Right kidney (tissue), 1 donor: Measurements from ENCODE around the gene KLHL21.

Source experiments
- DNase-seq: peaks from one replicate; pipeline ENCODE4 v3.0.0-alpha.2; 2016

KLHL21 gene

DNA sequence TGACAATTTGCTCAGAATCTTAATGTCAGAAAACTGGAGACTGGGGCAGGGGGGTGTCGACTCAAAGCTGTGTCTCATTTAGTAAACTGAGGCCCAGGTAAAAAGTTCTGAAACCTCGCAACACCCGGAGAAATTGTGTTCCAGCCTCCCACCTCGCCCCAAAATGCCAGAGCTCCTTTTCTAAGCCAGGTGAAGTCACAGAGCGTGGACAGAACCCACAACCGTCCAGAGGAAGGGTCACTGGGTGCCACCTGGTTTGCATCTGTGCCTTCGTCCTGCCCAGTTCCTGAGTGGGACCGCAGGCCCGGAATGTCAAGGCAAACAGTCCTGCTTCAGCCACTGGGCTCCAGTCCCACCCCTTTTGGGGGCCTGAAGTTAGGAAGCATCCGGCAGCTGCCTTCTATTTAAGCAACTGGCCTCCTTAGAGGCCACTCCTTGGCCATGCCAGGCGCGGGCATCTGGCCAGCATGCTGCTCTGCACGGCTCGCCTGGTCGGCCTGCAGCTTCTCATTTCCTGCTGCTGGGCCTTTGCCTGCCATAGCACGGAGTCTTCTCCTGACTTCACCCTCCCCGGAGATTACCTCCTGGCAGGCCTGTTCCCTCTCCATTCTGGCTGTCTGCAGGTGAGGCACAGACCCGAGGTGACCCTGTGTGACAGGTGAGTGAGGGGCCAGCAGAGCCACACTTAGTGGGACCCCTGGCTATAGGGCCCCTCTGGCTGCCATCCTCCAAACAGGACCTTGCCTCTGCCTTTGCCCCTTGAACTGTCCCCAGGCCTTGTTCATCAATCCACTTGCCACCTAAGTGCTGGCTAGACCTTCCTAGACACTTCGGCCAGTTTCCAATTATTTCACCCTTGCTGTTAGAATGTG, 47.5 kb downstream of the KLHL21 start, which contains the start of gene TAS1R1:
Gene TAS1R1 (plus strand): TSS at position 401 of the 872 bp plus-strand sequence. CDS start 67 bp downstream, at position 468.
- peak; percentile 26 for DNase-seq

DNA sequence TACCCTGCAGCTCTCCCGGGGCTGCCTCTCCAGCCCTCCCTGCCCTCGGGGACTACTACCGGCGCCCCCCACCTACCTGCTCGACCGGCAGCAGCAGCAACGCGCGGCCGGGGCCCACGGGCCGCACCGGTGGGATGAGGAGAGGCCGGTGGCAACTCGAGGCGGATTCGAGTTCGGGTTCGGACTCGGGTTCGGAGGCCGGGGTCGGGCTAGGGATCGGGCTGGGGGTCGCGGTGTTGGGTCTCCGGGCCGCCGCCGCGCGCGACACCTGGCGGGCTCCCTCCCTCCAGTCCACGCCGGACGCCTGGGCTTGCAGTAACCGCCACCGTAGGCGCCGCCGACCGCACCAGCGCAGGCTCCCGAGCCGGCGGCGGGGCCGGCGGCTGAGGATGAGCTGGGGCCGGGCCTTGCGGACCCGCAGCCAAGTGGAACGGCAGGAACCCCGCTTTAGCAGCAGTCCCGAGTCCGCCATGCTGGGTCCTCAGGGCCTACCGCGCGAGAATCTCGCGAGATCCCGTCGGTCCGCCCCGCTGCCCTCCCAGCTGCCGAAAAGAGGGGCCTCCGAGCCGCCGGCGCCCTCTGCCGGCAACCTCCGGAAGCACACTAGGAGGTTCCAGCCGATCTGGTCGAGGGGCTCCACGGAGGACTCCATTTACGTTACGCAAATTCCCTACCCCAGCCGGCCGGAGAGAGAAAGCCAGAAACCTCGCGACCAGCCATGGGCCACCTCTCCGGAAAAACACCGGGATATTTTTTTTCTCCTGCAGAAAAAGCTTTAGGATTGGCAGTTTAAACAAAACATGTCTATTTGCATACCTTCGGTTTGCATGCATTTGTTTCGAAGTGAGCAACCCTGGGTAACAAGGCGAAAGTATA, 48.4 kb downstream of the KLHL21 start, which contains the start of gene NOL9:
Gene NOL9 (minus strand): TSS at position 483 of the 876 bp plus-strand sequence. CDS start 11 bp downstream, at position 472.
- DNase-seq = peak; percentile 95

DNA sequence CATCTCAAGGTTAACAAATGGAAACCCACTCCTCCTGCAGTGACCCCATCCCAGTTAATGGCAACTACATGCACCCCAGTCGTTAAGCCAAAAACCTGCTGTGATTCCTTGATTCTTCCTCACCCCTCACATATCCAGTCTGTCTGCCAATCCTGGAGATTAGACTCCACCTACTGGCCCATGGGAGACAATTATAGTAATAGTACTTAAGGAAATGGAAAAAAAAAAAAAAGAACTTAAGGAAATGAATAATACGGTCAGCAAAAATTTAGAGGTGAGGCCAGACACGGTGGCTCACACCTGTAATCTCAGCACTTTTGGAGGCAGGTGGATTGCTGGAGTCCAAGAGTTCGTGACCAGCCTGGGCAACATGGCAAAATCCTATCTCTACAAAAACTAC, 55.4 kb downstream of the KLHL21 start:
- DNase-seq = no peak

DNA sequence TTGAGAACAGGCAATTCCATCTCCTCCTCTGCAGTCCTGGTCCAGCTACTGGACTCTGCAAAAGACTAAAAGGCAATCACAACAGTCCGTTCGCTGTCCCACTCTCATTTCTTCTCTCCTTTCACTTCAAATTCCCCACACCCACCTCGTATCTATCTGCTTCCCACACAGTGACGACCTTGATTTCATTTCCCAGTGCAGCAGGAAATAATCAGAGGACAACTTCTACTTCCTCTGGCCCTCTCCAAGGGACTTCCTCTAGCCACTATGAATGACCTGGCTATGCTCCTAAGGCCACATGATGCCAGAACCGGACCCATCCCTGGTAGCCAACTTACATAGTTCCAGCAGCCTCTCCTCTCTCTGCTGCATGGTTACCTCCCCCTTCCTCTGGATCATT, 56.3 kb downstream of the KLHL21 start:
- no peak for DNase-seq

DNA sequence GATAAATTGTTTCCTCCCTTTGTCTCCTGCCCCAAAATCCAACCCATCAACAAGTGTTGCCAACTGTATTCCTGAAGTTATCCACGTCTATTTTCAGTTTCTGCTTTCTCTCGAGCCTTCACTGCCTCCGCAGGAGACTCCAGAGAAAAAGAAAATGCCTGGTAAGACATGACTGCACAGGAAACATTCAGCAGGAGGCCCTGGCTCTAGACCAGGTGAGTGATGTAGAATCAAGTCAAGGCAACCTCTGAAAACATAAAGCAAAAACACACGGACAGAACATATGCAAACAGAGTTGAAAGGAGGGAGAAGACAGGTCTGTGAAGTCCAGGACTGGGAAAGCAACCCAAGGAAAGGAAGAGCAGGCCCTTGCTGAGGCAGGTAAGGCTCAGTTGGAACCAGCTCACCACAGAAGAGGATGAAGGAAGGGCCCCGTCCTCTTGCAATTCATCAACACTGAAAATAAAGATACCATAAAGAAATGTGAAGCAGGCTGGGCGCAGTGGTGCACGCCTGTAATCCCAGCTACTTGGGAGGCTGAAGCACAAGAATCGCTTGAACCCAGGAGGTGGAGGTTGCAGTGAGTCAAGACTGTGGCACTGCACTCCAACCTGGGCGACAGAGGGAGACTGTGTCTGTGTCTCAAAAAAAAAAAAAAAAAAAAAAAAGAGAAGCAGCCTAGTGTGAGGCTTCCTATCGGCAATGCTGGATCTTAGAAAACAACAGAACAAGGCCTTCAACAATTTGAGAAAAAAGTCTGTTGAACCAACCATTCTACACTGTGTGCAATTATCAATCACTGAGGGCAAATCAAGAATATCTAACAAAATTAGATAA, 57.2 kb downstream of the KLHL21 start:
- DNase-seq = no peak

DNA sequence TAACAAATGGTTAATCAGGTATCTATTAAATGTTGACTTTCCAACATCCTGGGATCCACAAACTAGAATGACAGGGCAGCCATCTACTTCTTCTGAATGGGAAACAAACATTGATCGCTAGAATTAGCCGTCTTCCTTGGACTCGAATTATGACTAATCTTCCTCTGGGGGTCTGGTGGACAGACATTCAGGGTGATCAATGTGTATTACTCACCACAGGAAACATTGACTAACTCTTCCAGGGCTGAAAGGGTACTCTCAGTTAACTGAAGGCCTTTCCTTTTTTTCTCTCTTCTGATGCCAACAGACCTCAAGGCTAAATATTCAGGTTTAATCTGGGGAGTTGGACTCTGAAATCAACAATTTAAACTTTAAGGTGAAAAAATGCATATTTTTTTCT, 57.8 kb downstream of the KLHL21 start:
- no peak for DNase-seq
